Cardiac fibroblast (primary cell): ENCODE measurements around the gene CEP41.
A peak's percentile ranks its signal among the peaks of the same experiment; 100 is the strongest.
"Not testable (repeated sequence)": the region's sequence is repeated elsewhere in the genome, so short reads cannot be mapped to it uniquely, and the experiment has no call there.

Experiments used
- DNase-seq, 2 donors: peaks; one replicate each; pipeline versions ENCODE4 v3.0.0 to v3.0.0-alpha.2; 2010; ENCODE audit warnings: low read depth in 2 of 2
- H3K4me3 ChIP-seq, 2 donors: replicated peaks in 1 of 2; 1 replicate in 1 of 2; 2 replicates in 1 of 2; pipeline ENCODE4 v1.5.1; 2011; ENCODE audit warnings: low read depth in 2 of 2, low read length in 2 of 2, mild to moderate bottlenecking in 2 of 2, moderate library complexity in 1 of 2
- TF ChIP-seq, protein P1 (sequence below): IDR thresholded peaks from one replicate; pipeline ENCODE4 v1.5.1; 2011; ENCODE audit warnings: low read depth, mild to moderate bottlenecking, low read length, inconsistent platforms

The CEP41 gene

DNA sequence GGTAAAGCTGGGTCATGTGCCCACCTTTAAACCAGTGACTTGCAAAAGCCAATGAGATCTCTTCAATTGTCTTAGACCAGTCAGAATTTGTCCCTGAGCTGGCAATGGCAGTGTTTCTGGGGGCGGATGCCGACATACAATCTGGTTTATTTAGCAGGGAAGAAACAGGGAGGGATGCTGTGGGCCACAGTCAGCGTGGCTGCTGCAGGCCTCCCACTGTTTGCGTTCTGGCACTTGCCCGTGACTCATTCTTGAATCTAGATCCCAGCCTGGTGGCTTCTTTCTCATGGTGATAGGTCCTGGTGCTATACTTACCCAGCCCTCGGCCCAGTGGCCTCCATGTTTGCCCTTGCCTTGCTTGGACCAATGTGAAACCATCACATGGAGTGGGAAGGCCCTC is 63.6 kb downstream of the CEP41 start:
- TF ChIP-seq, protein P1, sequence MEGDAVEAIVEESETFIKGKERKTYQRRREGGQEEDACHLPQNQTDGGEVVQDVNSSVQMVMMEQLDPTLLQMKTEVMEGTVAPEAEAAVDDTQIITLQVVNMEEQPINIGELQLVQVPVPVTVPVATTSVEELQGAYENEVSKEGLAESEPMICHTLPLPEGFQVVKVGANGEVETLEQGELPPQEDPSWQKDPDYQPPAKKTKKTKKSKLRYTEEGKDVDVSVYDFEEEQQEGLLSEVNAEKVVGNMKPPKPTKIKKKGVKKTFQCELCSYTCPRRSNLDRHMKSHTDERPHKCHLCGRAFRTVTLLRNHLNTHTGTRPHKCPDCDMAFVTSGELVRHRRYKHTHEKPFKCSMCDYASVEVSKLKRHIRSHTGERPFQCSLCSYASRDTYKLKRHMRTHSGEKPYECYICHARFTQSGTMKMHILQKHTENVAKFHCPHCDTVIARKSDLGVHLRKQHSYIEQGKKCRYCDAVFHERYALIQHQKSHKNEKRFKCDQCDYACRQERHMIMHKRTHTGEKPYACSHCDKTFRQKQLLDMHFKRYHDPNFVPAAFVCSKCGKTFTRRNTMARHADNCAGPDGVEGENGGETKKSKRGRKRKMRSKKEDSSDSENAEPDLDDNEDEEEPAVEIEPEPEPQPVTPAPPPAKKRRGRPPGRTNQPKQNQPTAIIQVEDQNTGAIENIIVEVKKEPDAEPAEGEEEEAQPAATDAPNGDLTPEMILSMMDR: no peak
- no peak for DNase-seq
- H3K4me3 ChIP-seq: no peak overlapping the region

DNA sequence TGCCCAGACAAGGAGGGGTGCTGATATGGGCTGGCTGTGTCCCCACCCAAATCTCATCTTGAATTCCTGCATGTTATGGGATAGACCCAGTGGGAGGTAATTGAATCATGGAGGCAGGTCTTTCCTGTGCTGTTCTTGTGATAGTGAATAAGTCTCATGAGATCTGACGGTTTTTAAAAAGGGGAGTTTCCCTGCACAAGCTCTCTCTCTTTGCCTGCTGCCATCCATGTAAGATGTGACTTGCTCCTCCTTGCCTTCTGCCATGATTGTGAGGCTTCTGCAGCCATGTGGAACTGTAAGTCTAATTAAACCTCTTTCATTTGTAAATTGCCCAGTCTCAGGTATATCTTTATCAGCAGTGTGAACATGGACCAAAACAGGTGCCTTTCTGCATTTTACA is 64.4 kb downstream of the CEP41 start:
- H3K4me3 ChIP-seq, DNase-seq: not testable (repeated sequence)

DNA sequence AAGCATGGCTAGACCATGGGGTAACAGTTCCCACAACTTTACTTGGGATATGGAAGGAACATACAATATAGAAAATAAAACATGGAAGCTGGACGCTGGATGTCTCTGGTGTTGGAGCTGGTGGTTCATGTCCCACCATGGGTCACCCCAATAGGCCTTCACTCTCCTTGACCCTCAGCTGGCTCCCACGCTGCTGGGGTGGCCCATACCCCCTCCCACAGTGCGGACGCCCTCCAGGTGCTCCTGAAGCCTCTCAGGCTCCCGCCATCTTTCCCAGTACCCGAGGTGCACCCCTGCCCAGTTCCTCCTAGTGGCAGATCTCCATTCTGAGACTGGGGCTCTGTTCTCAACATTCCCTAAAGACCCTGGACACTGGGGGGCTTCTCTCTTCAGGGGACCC is 66.3 kb downstream of the CEP41 start:
- TF ChIP-seq, protein P1: no peak
- H3K4me3 ChIP-seq: no peak overlapping the region
- no peak for DNase-seq

DNA sequence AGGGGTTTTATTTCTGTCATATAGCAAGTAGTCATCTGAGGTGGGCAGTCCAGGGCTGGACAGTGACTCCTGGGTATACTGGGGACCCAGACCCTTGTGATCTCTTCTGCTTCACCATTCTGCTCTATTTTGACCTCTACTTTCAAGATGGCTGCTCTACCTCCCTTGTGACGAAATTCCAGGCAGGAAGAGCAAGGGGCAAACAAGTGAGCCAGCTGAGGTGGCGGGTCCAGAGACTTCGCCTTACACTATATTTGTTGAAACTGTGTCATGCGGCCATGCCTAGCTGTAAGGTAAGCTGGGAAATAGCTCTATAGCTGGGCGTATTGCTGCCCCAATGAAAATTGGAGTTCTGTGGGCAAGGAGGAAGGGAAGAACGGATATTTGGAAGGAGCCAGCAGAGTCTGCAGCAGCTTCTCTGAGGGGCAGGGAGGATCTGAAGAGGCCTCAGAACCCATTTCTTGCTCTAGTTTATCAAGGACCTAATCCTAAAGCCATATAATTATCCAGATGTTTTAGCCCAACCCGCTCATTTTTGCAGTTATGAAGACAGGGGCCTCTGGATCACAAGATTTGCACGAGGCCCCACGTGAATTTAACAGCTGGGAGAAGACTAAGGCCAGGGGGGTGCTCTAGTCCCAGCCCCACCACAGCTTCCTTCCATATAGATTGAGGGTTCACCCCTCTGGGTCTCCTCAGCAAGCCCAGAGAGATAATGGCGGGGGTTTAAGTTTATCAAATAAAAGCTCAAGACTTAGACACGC is 68.2 kb downstream of the CEP41 start:
- no peak overlapping the region for H3K4me3 ChIP-seq
- TF ChIP-seq, protein P1: no peak
- DNase-seq: no peak

DNA sequence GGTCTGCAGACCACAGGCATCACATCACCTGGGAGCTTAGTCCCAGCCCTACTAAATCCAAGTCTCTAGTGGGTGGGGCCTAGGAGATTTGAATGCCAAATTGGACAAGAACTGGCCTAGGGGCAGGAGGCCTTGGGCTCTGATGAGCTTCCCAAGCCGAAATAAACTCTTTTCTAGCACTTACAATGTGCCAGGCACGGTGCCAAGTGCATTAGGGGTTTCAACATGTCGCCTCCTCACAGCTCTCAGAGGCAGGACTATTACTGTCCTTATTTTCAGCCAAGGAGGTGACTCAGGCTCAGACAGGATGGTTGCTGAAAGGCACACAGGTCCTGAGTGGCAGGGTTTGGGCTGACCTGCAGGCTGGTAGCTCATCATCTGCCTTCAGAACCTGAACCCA is 69.8 kb downstream of the CEP41 start:
- no peak overlapping the region for H3K4me3 ChIP-seq
- TF ChIP-seq, protein P1: no peak
- peak; percentile 72 for DNase-seq

DNA sequence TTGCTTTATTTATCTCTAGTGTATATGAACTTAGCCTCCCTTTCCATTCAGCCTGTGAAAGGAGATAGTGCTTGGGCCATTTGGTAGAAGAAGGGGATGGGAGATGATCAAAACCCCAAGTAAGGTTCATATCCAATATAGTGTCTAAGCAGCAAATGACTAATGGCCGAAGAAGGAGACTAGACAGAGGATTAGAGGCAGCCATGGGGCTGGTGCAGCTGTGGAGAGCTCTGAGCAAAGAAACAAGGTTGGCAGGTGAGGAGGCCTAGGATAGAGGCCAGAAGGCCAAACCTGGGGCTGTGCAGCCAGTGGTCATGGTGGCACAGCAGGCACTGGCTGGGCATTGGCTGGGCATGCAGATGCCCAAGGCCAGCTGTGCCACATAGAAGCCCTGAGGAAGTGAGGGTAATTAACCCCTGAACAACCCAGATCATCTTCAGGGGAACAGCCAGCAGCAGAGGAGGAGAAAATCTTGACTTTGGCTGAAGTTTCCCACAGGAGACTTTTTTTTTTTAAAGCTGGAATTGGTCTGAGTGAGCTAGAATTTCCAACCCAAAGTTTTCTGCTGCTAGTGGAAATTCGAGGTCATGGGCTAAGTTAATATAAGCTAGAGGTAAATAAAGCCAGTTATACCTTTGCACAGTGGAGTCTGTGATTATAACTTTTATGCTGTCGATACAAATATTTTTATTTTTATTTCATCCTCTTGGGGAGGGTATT is 70.8 kb downstream of the CEP41 start:
- TF ChIP-seq, protein P1: no peak
- DNase-seq: peak in 1 of 2 donors; percentile 29
- H3K4me3 ChIP-seq: no peak overlapping the region

DNA sequence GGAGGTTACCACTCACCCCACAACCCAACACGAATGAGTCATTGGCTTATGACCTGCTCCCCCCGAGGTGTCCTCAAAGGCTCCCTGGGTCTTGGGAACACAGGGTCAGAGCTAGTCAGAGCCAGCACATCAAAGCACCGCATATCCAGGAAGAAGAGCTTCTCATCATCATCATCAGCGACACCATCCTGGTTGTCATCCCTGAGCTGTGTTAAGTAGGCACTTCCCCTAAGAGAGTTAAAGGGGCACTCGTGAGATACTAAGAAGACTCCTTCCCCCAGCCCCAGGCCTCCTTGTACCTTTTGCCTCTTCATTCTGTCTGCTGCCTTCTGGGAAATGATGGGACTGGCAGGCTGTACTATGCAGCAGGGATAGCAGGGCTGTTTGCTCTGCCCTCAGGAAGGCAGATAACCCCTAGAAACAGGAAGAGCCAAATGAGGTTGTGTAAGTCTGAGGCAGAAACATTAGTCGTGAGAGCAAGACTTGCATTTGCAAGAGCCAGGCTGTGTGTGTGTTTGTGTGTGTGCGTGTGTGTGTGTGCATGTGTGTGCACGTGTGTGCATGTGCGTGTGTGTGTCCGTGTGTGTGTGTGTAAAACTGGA is 71.6 kb downstream of the CEP41 start:
- peak; percentile 82 to 97 for DNase-seq
- TF ChIP-seq, protein P1: no peak
- no peak overlapping the region for H3K4me3 ChIP-seq
